Mesendoderm (in vitro differentiated cells): ENCODE results near the gene TNPO2.

ENCODE experiments used
- DNase-seq: peaks from one replicate; pipeline ENCODE4 v3.0.0; 2013
- H2AK5ac ChIP-seq: 2 replicates; pipeline ENCODE4 v1.6.1; 2013; ENCODE audit warnings: low read length, inconsistent platforms
- H2BK120ac ChIP-seq: 2 replicates; pipeline ENCODE4 v1.6.1; 2013; ENCODE audit warnings: low read depth, mild to moderate bottlenecking, low read length, moderate library complexity, mixed read lengths
- H2BK15ac ChIP-seq: replicated peaks from 2 replicates; pipeline ENCODE4 v1.6.1; 2013; ENCODE audit warnings: low read depth, mild to moderate bottlenecking, moderate library complexity
- H2BK5ac ChIP-seq: 2 replicates; pipeline ENCODE4 v1.6.1; 2013; ENCODE audit warnings: low read length, inconsistent platforms
- H3K18ac ChIP-seq: 2 replicates; pipeline ENCODE4 v1.6.1; 2013; ENCODE audit warnings: mild to moderate bottlenecking, low read length, mixed read lengths
- H3K23ac ChIP-seq: one replicate; pipeline ENCODE4 v1.6.1; 2013; ENCODE audit warnings: low read length
- H3K27ac ChIP-seq: 2 replicates; pipeline ENCODE4 v1.5.1; 2013; ENCODE audit warnings: low read depth, mild to moderate bottlenecking, inconsistent platforms, low read length, moderate library complexity
- H3K27me3 ChIP-seq: 2 replicates; pipeline ENCODE4 v1.6.1; 2013; ENCODE audit warnings: low read length, control low read depth, mild to moderate bottlenecking, inconsistent platforms; ENCODE audit not compliant: insufficient read depth, poor library complexity
- H3K36me3 ChIP-seq: 2 replicates; pipeline ENCODE4 v1.6.1; 2013; ENCODE audit warnings: low read length, inconsistent platforms; ENCODE audit not compliant: control insufficient read depth, insufficient read depth
- H3K4ac ChIP-seq: one replicate; pipeline ENCODE4 v1.6.1; 2013; ENCODE audit warnings: low read depth, mild to moderate bottlenecking, low read length, moderate library complexity
- H3K4me1 ChIP-seq: 2 replicates; pipeline ENCODE4 v1.6.1; 2013; ENCODE audit warnings: low read depth, low read length, inconsistent platforms; ENCODE audit not compliant: control insufficient read depth
- H3K4me2 ChIP-seq: 2 replicates; pipeline ENCODE4 v1.6.1; 2013; ENCODE audit warnings: low read length
- H3K4me3 ChIP-seq: 2 replicates; pipeline ENCODE4 v1.5.1; 2013; ENCODE audit warnings: mild to moderate bottlenecking, low read length
- H3K56ac ChIP-seq: one replicate; pipeline ENCODE4 v1.6.1; 2013; ENCODE audit warnings: low read length
- H3K79me1 ChIP-seq: 2 replicates; pipeline ENCODE4 v1.6.1; 2013; ENCODE audit warnings: low read length, inconsistent platforms
- H3K79me2 ChIP-seq: 2 replicates; pipeline ENCODE4 v1.6.1; 2013; ENCODE audit warnings: mild to moderate bottlenecking, low read length; ENCODE audit not compliant: control insufficient read depth, insufficient read depth
- H3K9ac ChIP-seq: 2 replicates; pipeline ENCODE4 v1.6.1; 2013; ENCODE audit warnings: low read length, inconsistent platforms
- H4K5ac ChIP-seq: one replicate; pipeline ENCODE4 v1.6.1; 2013; ENCODE audit warnings: low read length
- H4K8ac ChIP-seq: one replicate; pipeline ENCODE4 v1.6.1; 2013; ENCODE audit warnings: low read depth, mild to moderate bottlenecking, control low read depth, low read length, moderate library complexity
- WGBS: extraction: QIAGEN DNeasy Blood & Tissue Kit; methylation state at CpG from one replicate; pipeline ENCODE4 v1.1.7; 2013; ENCODE audit warnings: low lambda C conversion rate, missing lambda C conversion rate; ENCODE audit not compliant: insufficient coverage; ENCODE audit errors: extremely low coverage; 5-methylcytosine and 5-hydroxymethylcytosine counted together

Gene TNPO2

GRCh38 chr19:12669270-12670158, 54.2 kb downstream of the TNPO2 start:
- Histone ChIP-seq H3K23ac (peak overlapping the region; percentile 68), H2AK5ac (no peak overlapping the region), H3K4me1 (peaks cover 3% of the 10 kb centered on the region), H2BK120ac (no peak overlapping the region), H2BK5ac (peak overlapping the region; percentile 91), H3K27me3 (no peaks in the 10 kb centered on the region), H3K4me3 (peak overlapping the region; percentile 97), H3K27ac (peak overlapping the region; percentile 76), H3K36me3 (no peaks in the 10 kb centered on the region), H3K56ac (peak overlapping the region; percentile 98), H3K4me2 (peak overlapping the region; percentile 82), H4K8ac (no peak overlapping the region), H3K18ac (no peak overlapping the region), H4K5ac (peak overlapping the region; percentile 96), H3K4ac (peak overlapping the region; percentile 28), H3K9ac (peak overlapping the region; percentile 96), H2BK15ac (no peak overlapping the region), H3K79me2 (peaks cover 8% of the 10 kb centered on the region), H3K79me1 (peaks cover 18% of the 10 kb centered on the region)
- peak; percentile 85 for DNase-seq
- WGBS = no CpG with 5 or more reads among the region's 64 CpGs

DNA sequence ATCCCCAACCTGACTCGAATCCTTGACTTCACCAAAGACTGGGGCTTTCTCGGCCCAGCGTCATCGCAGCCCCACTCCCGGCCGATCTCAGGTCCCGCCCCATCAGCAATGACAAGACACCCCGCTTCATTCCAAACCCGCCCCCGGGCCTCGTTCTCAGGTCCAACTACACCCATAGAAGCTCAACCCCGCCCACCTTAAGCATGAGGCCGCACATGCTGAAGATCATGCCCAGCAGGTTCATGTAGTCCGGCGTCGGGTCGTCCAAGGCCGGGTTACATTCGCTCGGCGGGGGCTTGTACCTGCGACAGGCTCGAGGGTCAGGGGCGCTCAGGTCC, 54.8 kb downstream of the TNPO2 start:
- Histone ChIP-seq H2BK5ac (no peak overlapping the region), H3K36me3 (no peaks in the 10 kb centered on the region), H4K8ac (no peak overlapping the region), H3K27me3 (no peaks in the 10 kb centered on the region), H3K79me2 (peaks cover 8% of the 10 kb centered on the region), H3K4me3 (peak overlapping the region; percentile 97), H3K79me1 (peaks cover 18% of the 10 kb centered on the region), H3K9ac (peak overlapping the region; percentile 96), H2BK15ac (no peak overlapping the region), H2BK120ac (no peak overlapping the region), H3K18ac (no peak overlapping the region), H3K27ac (no peak overlapping the region), H2AK5ac (no peak overlapping the region), H3K4me2 (peak overlapping the region; percentile 82), H3K4me1 (peaks cover 3% of the 10 kb centered on the region), H3K56ac (peak overlapping the region; percentile 98), H3K4ac (peak overlapping the region; percentile 21), H3K23ac (peak overlapping the region; percentile 68), H4K5ac (no peak overlapping the region)
- WGBS = no CpG with 5 or more reads among the region's 24 CpGs
- peak; percentile 43 for DNase-seq

DNA sequence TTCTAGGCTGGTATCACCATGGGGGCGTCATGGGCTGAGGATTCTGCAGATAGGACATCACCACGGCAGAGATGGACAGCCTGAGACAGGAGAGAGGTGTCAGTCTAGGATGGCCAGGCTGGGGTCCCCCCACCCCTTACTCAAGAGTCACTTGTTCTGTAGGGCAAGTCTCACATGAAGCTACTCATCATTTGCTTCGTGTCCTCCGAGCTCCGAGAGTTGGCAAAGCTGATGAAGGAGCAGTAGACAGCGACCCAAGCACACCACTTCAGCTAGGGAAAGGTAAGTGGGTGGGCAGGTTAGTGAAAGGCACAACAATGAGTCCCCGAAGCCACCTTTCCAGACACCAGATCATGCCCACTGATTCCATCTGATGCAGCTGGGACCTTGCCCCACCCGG, 55.4 kb downstream of the TNPO2 start:
- no CpG with 5 or more reads among the region's 8 CpGs for WGBS
- Histone ChIP-seq H2BK5ac (no peak overlapping the region), H3K18ac (no peak overlapping the region), H3K4me3 (peak overlapping the region; percentile 97), H3K79me2 (peaks cover 8% of the 10 kb centered on the region), H3K4ac (no peak overlapping the region), H3K36me3 (no peaks in the 10 kb centered on the region), H2AK5ac (no peak overlapping the region), H4K8ac (no peak overlapping the region), H3K4me1 (peaks cover 3% of the 10 kb centered on the region), H3K9ac (peak overlapping the region; percentile 96), H2BK120ac (no peak overlapping the region), H4K5ac (no peak overlapping the region), H2BK15ac (no peak overlapping the region), H3K4me2 (peak overlapping the region; percentile 82), H3K56ac (peak overlapping the region; percentile 98), H3K79me1 (peaks cover 18% of the 10 kb centered on the region), H3K27me3 (no peaks in the 10 kb centered on the region), H3K23ac (no peak overlapping the region), H3K27ac (no peak overlapping the region)
- no peak for DNase-seq

GRCh38 chr19:12667731-12668302, 55.9 kb downstream of the TNPO2 start:
- no peak overlapping the region for H3K27ac ChIP-seq
- H3K23ac ChIP-seq = no peak overlapping the region
- H3K79me2 ChIP-seq = peaks cover 8% of the 10 kb centered on the region
- no peak overlapping the region for H3K9ac ChIP-seq
- no peak overlapping the region for H3K4ac ChIP-seq
- H3K4me2 ChIP-seq = no peak overlapping the region
- H4K8ac ChIP-seq = no peak overlapping the region
- WGBS = no CpG with 5 or more reads among the region's 4 CpGs
- H3K4me3 ChIP-seq = no peak overlapping the region
- H3K36me3 ChIP-seq = peaks cover 3% of the 10 kb centered on the region
- no peak overlapping the region for H3K56ac ChIP-seq
- H3K79me1 ChIP-seq = peaks cover 18% of the 10 kb centered on the region
- H2BK15ac ChIP-seq = no peak overlapping the region
- DNase-seq = no peak
- no peak overlapping the region for H3K18ac ChIP-seq
- peaks cover 3% of the 10 kb centered on the region for H3K4me1 ChIP-seq
- H2BK120ac ChIP-seq = no peak overlapping the region
- no peaks in the 10 kb centered on the region for H3K27me3 ChIP-seq
- H2AK5ac ChIP-seq = no peak overlapping the region
- no peak overlapping the region for H4K5ac ChIP-seq
- H2BK5ac ChIP-seq = no peak overlapping the region

GRCh38 chr19:12666265-12667048, 57.3 kb downstream of the TNPO2 start, which contains the start of the genes MAN2B1 and WDR83:
TSS of gene MAN2B1 (minus strand) at chr19:12666742. CDS start at chr19:12666701, 41 bp downstream.
TSS of gene WDR83 (plus strand) at chr19:12666807. CDS start at chr19:12669791, 2,984 bp downstream.
- Histone ChIP-seq H3K18ac (peak within 1 kb of the TSS; percentile 33), H3K36me3 (peaks cover 4% of the 10 kb centered on the region), H2BK120ac (no peak within 1 kb of the TSS), H3K4ac (no peak within 1 kb of the TSS), H3K23ac (peak within 1 kb of the TSS; percentile 80), H3K27ac (peak within 1 kb of the TSS; percentile 10), H3K4me3 (peak within 1 kb of the TSS; percentile 79), H3K4me2 (peak within 1 kb of the TSS; percentile 100), H3K4me1 (peaks cover 3% of the 10 kb centered on the region), H2BK5ac (no peak within 1 kb of the TSS), H3K79me2 (peaks cover 8% of the 10 kb centered on the region), H3K27me3 (no peaks in the 10 kb centered on the region), H4K5ac (peak within 1 kb of the TSS; percentile 56), H2AK5ac (peak within 1 kb of the TSS; percentile 88), H3K56ac (peak within 1 kb of the TSS; percentile 98), H2BK15ac (no peak within 1 kb of the TSS), H3K79me1 (peaks cover 18% of the 10 kb centered on the region), H3K9ac (peak within 1 kb of the TSS; percentile 97), H4K8ac (no peak within 1 kb of the TSS)
- peak; percentile 91 for DNase-seq
- no CpG with 5 or more reads among the region's 46 CpGs for whole genome bisulfite sequencing
